Fibroblast of lung (primary cell): ENCODE data around the gene SLCO1B3.

Source experiments
- CTCF ChIP-seq, 2 donors: IDR thresholded peaks in 1 of 2; conservative IDR thresholded peaks in 1 of 2; 1 replicate in 1 of 2; 2 replicates in 1 of 2; pipeline ENCODE4 v1.5.1; 2011 to 2012; ENCODE audit warnings: low read length in 2 of 2, control low read depth in 1 of 2, inconsistent platforms in 1 of 2, low read depth in 1 of 2, mild to moderate bottlenecking in 1 of 2
- EZH2 ChIP-seq: IDR thresholded peaks from 2 replicates; pipeline ENCODE4 v1.5.1; 2012; ENCODE audit warnings: low read length, control low read depth, mild to moderate bottlenecking; ENCODE audit errors: missing control alignments

GRCh38 chr12:20885552-20885951 lies 75.0 kb downstream of the SLCO1B3 start:
- TF ChIP-seq CTCF (conservative IDR thresholded peaks at IDR 0.05 in 1 of 2, IDR thresholded peaks at IDR 0.05 in 1 of 2; ENCODE audit: low read depth in 1 of 2, low read length in 2 of 2) (no peak), EZH2 (no peak)
